ENCODE measurements around the gene LOXHD1. TPM values are rescaled to one million over a fixed set of nuclear protein-coding genes. Genes with fewer than 3 reads are reported as not detected.

LOXHD1 gene
- total and polyA plus RNA-seq, 2 donors (not counting 1 experiment from before 2014, with no cell fraction given), result not detected

- CTCF ChIA-PET, result no interaction called here
Measured at GRCh38 chr18:46642561-46642960, 14.5 kb downstream of the LOXHD1 start.

GRCh38 chr18:46641917-46642316, 15.1 kb downstream of the LOXHD1 start:
- no peak overlapping the region for H3K4me2 ChIP-seq (replicated peaks; ENCODE audit: low read depth, low read length, poor library complexity, severe bottlenecking)
- CTCF ChIA-PET, result no interaction called here
- H3K9ac ChIP-seq (ENCODE audit: low read length), result no peak overlapping the region
- H3K27me3 ChIP-seq (replicated peaks in 1 of 4; ENCODE audit: control extremely low read depth in 1 of 4, control insufficient read depth in 3 of 4, insufficient read depth in 4 of 4, low read length in 3 of 4), result peaks cover 0 to 9% (median 0%) of the 10 kb centered on the region in 4 experiments
- Mint-ChIP-seq H3K27ac (no peak overlapping the region), H3K4me3 (no peak overlapping the region), H3K27me3 (peaks cover 7% of the 10 kb centered on the region), H3K4me1 (no peaks in the 10 kb centered on the region), H3K9me3 (ENCODE audit: insufficient read depth) (no peaks in the 10 kb centered on the region)
- intact Hi-C loops (cut with micrococcal nuclease), result no loop called here
- H3K4me1 ChIP-seq (ENCODE audit: control insufficient read depth in 2 of 2, insufficient read depth in 2 of 2, low read length in 2 of 2), result no peaks in the 10 kb centered on the region
- H3K9me3 ChIP-seq (ENCODE audit: control extremely low read depth in 1 of 3, control insufficient read depth in 2 of 3, insufficient read depth in 1 of 3, low read length in 2 of 3), result no peaks in the 10 kb centered on the region
- no peak overlapping the region for H3K4me3 ChIP-seq (ENCODE audit: control extremely low read depth in 1 of 5, extremely low read depth in 1 of 5, insufficient read depth in 1 of 5, low read depth in 2 of 5, low read length in 4 of 5)
- POLR2A ChIA-PET, result no interaction called here
- ATAC-seq (ENCODE audit: low read depth), result no peak
- DNase-seq, result no peak
- WGBS (ENCODE audit: insufficient coverage), result 94% methylated on average over 7 of the region's 7 CpGs
- H3K36me3 ChIP-seq (replicated peaks in 1 of 2; ENCODE audit: control extremely low read depth in 1 of 2, control insufficient read depth in 1 of 2, extremely low read depth in 1 of 2, insufficient read depth in 2 of 2, low read length in 1 of 2), result no peaks in the 10 kb centered on the region
- H2AFZ ChIP-seq (ENCODE audit: insufficient read depth, low read depth, low read length, poor library complexity, severe bottlenecking), result no peak overlapping the region
- no peak overlapping the region for H3K27ac ChIP-seq (ENCODE audit: low read length in 2 of 2)
- H3K79me2 ChIP-seq (ENCODE audit: control insufficient read depth, insufficient read depth, low read length), result no peaks in the 10 kb centered on the region
- H4K20me1 ChIP-seq (ENCODE audit: control insufficient read depth, insufficient read depth, low read length, poor library complexity, severe bottlenecking), result no peaks in the 10 kb centered on the region
- TF ChIP-seq EZH2 (IDR thresholded peaks at IDR 0.05; ENCODE audit: borderline replicate concordance, insufficient read depth, low read depth, low read length, poor library complexity, severe bottlenecking) (no peak), CTCF (IDR thresholded peaks at IDR 0.05) (no peak)

More at GRCh38 chr18:46642561-46642960, 14.5 kb downstream of the LOXHD1 start:
- ATAC-seq (ENCODE audit: low read depth) (no peak), DNase-seq (no peak)
- Mint-ChIP-seq H3K27me3 (peaks cover 7% of the 10 kb centered on the region), H3K27ac (no peak overlapping the region), H3K4me3 (no peak overlapping the region), H3K4me1 (no peaks in the 10 kb centered on the region), H3K9me3 (ENCODE audit: insufficient read depth) (no peaks in the 10 kb centered on the region)
- WGBS (ENCODE audit: insufficient coverage), result 74% methylated on average over 5 of the region's 5 CpGs
- Histone ChIP-seq H3K9me3 (ENCODE audit: control extremely low read depth in 1 of 3, control insufficient read depth in 2 of 3, insufficient read depth in 1 of 3, low read length in 2 of 3) (no peaks in the 10 kb centered on the region), H3K27ac (ENCODE audit: low read length in 2 of 2) (no peak overlapping the region), H3K27me3 (replicated peaks in 1 of 4; ENCODE audit: control extremely low read depth in 1 of 4, control insufficient read depth in 3 of 4, insufficient read depth in 4 of 4, low read length in 3 of 4) (peaks cover 0 to 9% (median 0%) of the 10 kb centered on the region in 4 experiments), H3K36me3 (replicated peaks in 1 of 2; ENCODE audit: control extremely low read depth in 1 of 2, control insufficient read depth in 1 of 2, extremely low read depth in 1 of 2, insufficient read depth in 2 of 2, low read length in 1 of 2) (no peaks in the 10 kb centered on the region), H3K79me2 (ENCODE audit: control insufficient read depth, insufficient read depth, low read length) (no peaks in the 10 kb centered on the region), H2AFZ (ENCODE audit: insufficient read depth, low read depth, low read length, poor library complexity, severe bottlenecking) (no peak overlapping the region), H3K4me1 (ENCODE audit: control insufficient read depth in 2 of 2, insufficient read depth in 2 of 2, low read length in 2 of 2) (no peaks in the 10 kb centered on the region), H4K20me1 (ENCODE audit: control insufficient read depth, insufficient read depth, low read length, poor library complexity, severe bottlenecking) (no peaks in the 10 kb centered on the region), H3K4me2 (replicated peaks; ENCODE audit: low read depth, low read length, poor library complexity, severe bottlenecking) (no peak overlapping the region), H3K4me3 (ENCODE audit: control extremely low read depth in 1 of 5, extremely low read depth in 1 of 5, insufficient read depth in 1 of 5, low read depth in 2 of 5, low read length in 4 of 5) (no peak overlapping the region), H3K9ac (ENCODE audit: low read length) (no peak overlapping the region)
- intact Hi-C loops (cut with micrococcal nuclease), result no loop called here
- POLR2A ChIA-PET, result no interaction called here
- TF ChIP-seq EZH2 (IDR thresholded peaks at IDR 0.05; ENCODE audit: borderline replicate concordance, insufficient read depth, low read depth, low read length, poor library complexity, severe bottlenecking) (no peak), CTCF (IDR thresholded peaks at IDR 0.05) (no peak)

Measured in B cell (primary cell).